GM21447 (cell line): ENCODE measurements around the gene ERVV-1.
"Not testable (repeated sequence)": the region's sequence is repeated elsewhere in the genome, so short reads cannot be mapped to it uniquely, and the experiment has no call there.

Experiments
- ATAC-seq: cut with Tn5 transposase; IDR thresholded peaks from one replicate; pipeline ENCODE4 v1.9.1; 2021; ENCODE audit not compliant: unreplicated experiment

ERVV-1 gene

GRCh38 chr19:53015730-53016129, 2.0 kb downstream of the ERVV-1 start:
- no peak for ATAC-seq

- ATAC-seq, result no peak
Observed at GRCh38 chr19:53019684-53020083, 6.0 kb downstream of the ERVV-1 start.

- ATAC-seq, result not testable (repeated sequence)
Observed at GRCh38 chr19:53028306-53028705, 14.6 kb downstream of the ERVV-1 start.

GRCh38 chr19:53034054-53034453, 20.3 kb downstream of the ERVV-1 start:
- no peak for ATAC-seq

- no peak for ATAC-seq
Observed at GRCh38 chr19:53034948-53035675, 21.4 kb downstream of the ERVV-1 start.

GRCh38 chr19:53037101-53038097, 23.7 kb downstream of the ERVV-1 start:
- ATAC-seq, result no peak

GRCh38 chr19:53041366-53041765, 27.6 kb downstream of the ERVV-1 start:
- ATAC-seq, result no peak

- ATAC-seq, result no peak
Observed at GRCh38 chr19:53045536-53045935, 31.8 kb downstream of the ERVV-1 start.

- ATAC-seq, result no peak
Observed at GRCh38 chr19:53047379-53047778, 33.7 kb downstream of the ERVV-1 start.

- ATAC-seq, result no peak
Observed at GRCh38 chr19:53055117-53055516, 41.4 kb downstream of the ERVV-1 start.

GRCh38 chr19:53057904-53058580, 44.3 kb downstream of the ERVV-1 start:
- no peak for ATAC-seq
